Activated CD4-positive, alpha-beta T cell treated with anti-CD3 and anti-CD28 coated beads, Interleukin-2, amount 10 ng/mL, durations not matched to agents 24 days and 14 days (primary cell): ENCODE data around the gene FAM83C. TPM values are rescaled to one million over a fixed set of nuclear protein-coding genes. Genes with fewer than 3 reads are reported as not detected.
A peak's percentile ranks its signal among the peaks of the same experiment; 100 is the strongest.

Experiments
- DNase-seq: peaks from one replicate; pipeline ENCODE4 v3.0.0; 2022
- H3K27ac Mint-ChIP-seq: one replicate; pipeline ENCODE4 v1.8.0; 2022; ENCODE audit warnings: mild to moderate bottlenecking, mixed read lengths
- H3K27me3 Mint-ChIP-seq: one replicate; pipeline ENCODE4 v1.8.0; 2022; ENCODE audit warnings: mixed read lengths
- H3K36me3 Mint-ChIP-seq: one replicate; pipeline ENCODE4 v1.8.0; 2022; ENCODE audit warnings: low read depth, mild to moderate bottlenecking, mixed read lengths
- H3K4me1 Mint-ChIP-seq: one replicate; pipeline ENCODE4 v1.8.0; 2021; ENCODE audit warnings: mixed read lengths
- H3K4me3 Mint-ChIP-seq: one replicate; pipeline ENCODE4 v1.8.0; 2022; ENCODE audit warnings: mild to moderate bottlenecking, moderate library complexity, mixed read lengths
- H3K9me3 Mint-ChIP-seq: one replicate; pipeline ENCODE4 v1.8.0; 2021; ENCODE audit warnings: mixed read lengths
- intact Hi-C: fragments of 100-400 bp; cut with micrococcal nuclease; formaldehyde crosslinking; loops from one replicate; pipeline ENCODE4 v1.15.1; 2023
- total RNA-seq: library from RNA; stranded (reverse); gene quantifications from 2 replicates; pipeline ENCODE4 v1.2.3, GENCODE V29; 2022

The FAM83C gene
- total RNA-seq, 1 donor from 2014 or later = not detected

DNA sequence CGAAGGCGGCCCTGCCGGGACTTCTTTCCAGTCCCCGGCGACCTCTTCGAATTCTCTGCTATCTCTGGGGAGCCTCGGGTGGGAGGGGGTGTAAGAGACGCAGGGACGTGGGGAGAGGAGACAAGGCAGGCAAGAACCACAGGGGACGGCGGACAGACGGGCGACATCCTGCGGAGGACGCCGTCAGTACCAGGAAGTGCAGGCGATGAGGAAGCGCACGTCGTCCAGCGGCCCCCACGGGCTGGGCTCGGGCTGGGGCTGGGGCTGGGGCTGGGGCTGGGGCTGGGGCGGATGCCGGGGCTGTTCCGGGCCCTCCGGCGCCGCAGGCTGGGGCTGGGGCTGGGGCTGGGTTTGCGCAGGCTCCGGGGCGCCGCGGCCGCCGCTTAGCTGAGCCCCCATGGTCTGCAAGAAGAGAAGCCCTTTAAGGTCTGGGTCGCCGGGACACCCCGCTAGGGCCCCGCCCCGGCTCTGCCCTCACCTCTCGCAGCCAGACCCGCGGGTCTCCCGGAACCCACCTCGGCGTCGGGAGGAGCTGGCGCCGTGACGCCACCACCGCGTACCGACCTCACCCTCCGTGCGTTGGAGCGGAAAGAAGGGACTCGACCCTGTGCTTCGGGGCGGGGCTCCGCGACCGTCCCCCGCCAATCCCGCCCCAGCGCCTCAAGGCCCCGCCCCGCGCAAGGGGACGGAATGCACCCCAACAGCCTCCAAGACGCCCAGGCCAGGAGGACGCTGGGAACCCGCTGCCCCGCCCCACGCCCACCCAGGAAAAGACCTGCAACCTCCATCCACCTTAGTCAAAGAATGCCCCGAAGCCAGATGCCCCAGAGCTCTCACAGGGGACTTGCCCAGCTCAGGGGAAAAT lies 14.5 kb downstream of the FAM83C start, which contains the start of gene MMP24OS:
MMP24OS (minus strand) TSS at position 592 of the 865 bp plus-strand sequence; CDS start at position 399, 193 bp downstream.
- intact Hi-C loops = loop anchor here (2.0 to 10.0 kb wide), 5 partner anchors 25 to 675 kb away; partner anchors contain the start of genes GGT7, NCOA6 and SCAND1
- DNase-seq = peak; percentile 97
- peak within 1 kb of the TSS; percentile 99 for H3K4me3 Mint-ChIP-seq
- H3K9me3 Mint-ChIP-seq = no peaks in the 10 kb centered on the region
- H3K36me3 Mint-ChIP-seq = peaks cover 47% of the 10 kb centered on the region
- H3K4me1 Mint-ChIP-seq = peaks cover 30% of the 10 kb centered on the region
- peak within 1 kb of the TSS; percentile 97 for H3K27ac Mint-ChIP-seq
- H3K27me3 Mint-ChIP-seq = no peaks in the 10 kb centered on the region

GRCh38 chr20:35277127-35277526 lies 15.1 kb downstream of the FAM83C start:
- intact Hi-C loops = loop anchor here (2.0 to 10.0 kb wide), 5 partner anchors 24 to 675 kb away; partner anchors contain the start of genes GGT7, NCOA6 and SCAND1
- Mint-ChIP-seq H3K27me3 (no peaks in the 10 kb centered on the region), H3K27ac (peak overlapping the region; percentile 97), H3K9me3 (no peaks in the 10 kb centered on the region), H3K4me3 (peak overlapping the region; percentile 99), H3K36me3 (peaks cover 44% of the 10 kb centered on the region), H3K4me1 (peaks cover 27% of the 10 kb centered on the region)
- no peak for DNase-seq

DNA sequence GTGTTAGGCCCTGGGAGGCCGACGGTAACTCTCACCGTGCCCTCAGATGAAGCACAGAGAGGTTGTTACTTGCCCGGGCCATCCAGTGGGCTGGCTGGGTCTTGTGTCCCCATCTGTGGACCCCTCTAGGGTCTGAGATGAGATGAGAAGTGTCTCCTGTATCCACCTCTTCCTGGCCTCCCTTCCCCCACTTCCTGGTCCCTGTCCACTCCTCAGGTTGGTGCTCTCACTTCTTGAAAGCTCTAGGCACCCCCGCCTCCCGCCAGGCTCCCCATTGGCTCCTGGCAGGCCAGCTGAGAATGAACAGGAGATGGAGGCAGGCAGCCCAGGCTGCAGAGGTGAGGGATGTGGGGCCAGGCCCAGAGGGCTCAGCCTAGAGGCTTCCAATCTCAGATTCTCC lies 15.8 kb downstream of the FAM83C start:
- peaks cover 26% of the 10 kb centered on the region for H3K4me1 Mint-ChIP-seq
- H3K4me3 Mint-ChIP-seq = peak overlapping the region; percentile 99
- intact Hi-C loops = loop anchor here (2.0 to 10.0 kb wide), 5 partner anchors 24 to 676 kb away; partner anchors contain the start of genes GGT7, NCOA6 and SCAND1
- no peak for DNase-seq
- peaks cover 38% of the 10 kb centered on the region for H3K36me3 Mint-ChIP-seq
- H3K27ac Mint-ChIP-seq = peak overlapping the region; percentile 97
- no peaks in the 10 kb centered on the region for H3K27me3 Mint-ChIP-seq
- no peaks in the 10 kb centered on the region for H3K9me3 Mint-ChIP-seq

- intact Hi-C loops = loop anchor here (2.0 to 10.0 kb wide), 5 partner anchors 23 to 677 kb away; partner anchors contain the start of genes GGT7, NCOA6 and SCAND1
- DNase-seq = no peak
- Mint-ChIP-seq H3K27ac (no peak overlapping the region), H3K9me3 (no peaks in the 10 kb centered on the region), H3K36me3 (peaks cover 40% of the 10 kb centered on the region), H3K27me3 (no peaks in the 10 kb centered on the region), H3K4me3 (peak overlapping the region; percentile 99), H3K4me1 (peaks cover 27% of the 10 kb centered on the region)
Observed at GRCh38 chr20:35275741-35276251, 16.4 kb downstream of the FAM83C start.

- DNase-seq = no peak
- intact Hi-C loops = loop anchor here (5.0 to 10.0 kb wide), 4 partner anchors 177 to 678 kb away; partner anchors contain the start of genes GGT7, NCOA6 and SCAND1
- H3K9me3 Mint-ChIP-seq = no peaks in the 10 kb centered on the region
- H3K36me3 Mint-ChIP-seq = peaks cover 28% of the 10 kb centered on the region
- H3K27me3 Mint-ChIP-seq = no peaks in the 10 kb centered on the region
- H3K4me3 Mint-ChIP-seq = no peak overlapping the region
- H3K27ac Mint-ChIP-seq = no peak overlapping the region
- H3K4me1 Mint-ChIP-seq = peaks cover 24% of the 10 kb centered on the region
Observed at GRCh38 chr20:35274172-35275092, 17.8 kb downstream of the FAM83C start.

DNA sequence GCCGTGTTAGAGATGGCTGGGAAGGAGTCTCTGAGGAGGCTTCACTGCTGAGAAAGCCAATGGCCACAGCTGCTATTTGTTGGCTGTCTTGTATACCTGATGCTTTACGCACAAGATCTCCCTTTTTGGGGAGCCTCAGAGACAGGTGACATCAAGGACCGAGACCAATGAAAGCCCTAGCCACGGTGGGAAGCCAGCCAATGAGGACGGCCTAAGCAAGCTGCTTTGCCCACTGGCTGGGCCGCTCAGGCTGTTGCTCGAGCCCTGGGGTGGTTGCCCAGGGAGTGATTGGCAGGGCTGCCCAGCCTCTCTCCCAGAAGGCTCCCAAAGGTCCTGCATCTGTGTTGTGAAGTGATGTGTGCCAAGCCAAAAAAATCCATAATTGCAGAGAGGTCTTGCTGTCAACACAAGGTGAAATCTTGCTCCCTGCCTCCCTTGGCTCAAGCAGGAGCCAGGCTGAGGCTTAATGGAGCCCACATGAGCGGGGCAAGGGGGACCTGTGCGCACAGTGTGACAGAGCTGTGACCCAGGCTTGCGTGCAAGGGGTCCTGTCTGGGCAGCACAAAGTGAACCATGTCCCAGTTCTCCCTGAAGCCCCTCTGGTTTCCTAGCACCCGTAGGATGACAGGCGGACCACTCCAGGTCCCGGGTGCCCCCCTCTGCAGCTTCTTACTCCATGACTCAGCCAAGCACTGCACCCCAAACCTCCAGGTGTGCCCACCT lies 18.6 kb downstream of the FAM83C start:
- no peaks in the 10 kb centered on the region for H3K9me3 Mint-ChIP-seq
- H3K4me3 Mint-ChIP-seq = no peak overlapping the region
- H3K27ac Mint-ChIP-seq = no peak overlapping the region
- intact Hi-C loops = loop anchor here (10.0 kb wide), 1 partner anchor 449 kb away; the partner anchor contains the start of gene NCOA6
- DNase-seq = no peak
- no peaks in the 10 kb centered on the region for H3K27me3 Mint-ChIP-seq
- peaks cover 26% of the 10 kb centered on the region for H3K36me3 Mint-ChIP-seq
- peaks cover 21% of the 10 kb centered on the region for H3K4me1 Mint-ChIP-seq

DNA sequence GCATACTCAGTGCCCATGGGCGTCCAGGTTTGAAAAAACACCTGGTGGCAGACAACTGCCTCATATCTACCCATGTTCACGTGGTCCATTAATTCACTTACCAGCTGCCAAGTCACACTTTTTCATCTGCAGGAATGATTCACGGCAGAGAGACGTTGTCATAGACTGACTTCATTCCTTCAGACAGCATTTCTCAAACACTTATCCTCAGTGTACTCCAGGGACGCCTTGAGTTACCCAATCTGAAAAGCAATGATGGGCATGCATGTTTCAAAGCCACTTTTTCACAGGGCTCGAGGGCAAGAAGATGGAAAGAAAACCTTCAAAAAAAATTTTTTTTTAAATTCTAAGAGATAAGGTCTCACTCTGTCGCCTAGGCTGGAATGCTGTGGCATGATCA lies 20.3 kb downstream of the FAM83C start:
- no peak for DNase-seq
- Mint-ChIP-seq H3K4me3 (no peak overlapping the region), H3K27me3 (no peaks in the 10 kb centered on the region), H3K27ac (no peak overlapping the region), H3K4me1 (peaks cover 13% of the 10 kb centered on the region), H3K36me3 (peaks cover 15% of the 10 kb centered on the region), H3K9me3 (no peaks in the 10 kb centered on the region)
- intact Hi-C loops = loop anchor here (10.0 kb wide), 1 partner anchor 447 kb away; the partner anchor contains the start of gene NCOA6

GRCh38 chr20:35271073-35271882 lies 20.9 kb downstream of the FAM83C start:
- no peak overlapping the region for H3K4me3 Mint-ChIP-seq
- H3K27me3 Mint-ChIP-seq = no peaks in the 10 kb centered on the region
- no peak overlapping the region for H3K27ac Mint-ChIP-seq
- H3K9me3 Mint-ChIP-seq = no peaks in the 10 kb centered on the region
- peaks cover 11% of the 10 kb centered on the region for H3K4me1 Mint-ChIP-seq
- peaks cover 19% of the 10 kb centered on the region for H3K36me3 Mint-ChIP-seq
- intact Hi-C loops = loop anchor here (10.0 kb wide), 1 partner anchor 446 kb away; the partner anchor contains the start of gene NCOA6
- DNase-seq = no peak

DNA sequence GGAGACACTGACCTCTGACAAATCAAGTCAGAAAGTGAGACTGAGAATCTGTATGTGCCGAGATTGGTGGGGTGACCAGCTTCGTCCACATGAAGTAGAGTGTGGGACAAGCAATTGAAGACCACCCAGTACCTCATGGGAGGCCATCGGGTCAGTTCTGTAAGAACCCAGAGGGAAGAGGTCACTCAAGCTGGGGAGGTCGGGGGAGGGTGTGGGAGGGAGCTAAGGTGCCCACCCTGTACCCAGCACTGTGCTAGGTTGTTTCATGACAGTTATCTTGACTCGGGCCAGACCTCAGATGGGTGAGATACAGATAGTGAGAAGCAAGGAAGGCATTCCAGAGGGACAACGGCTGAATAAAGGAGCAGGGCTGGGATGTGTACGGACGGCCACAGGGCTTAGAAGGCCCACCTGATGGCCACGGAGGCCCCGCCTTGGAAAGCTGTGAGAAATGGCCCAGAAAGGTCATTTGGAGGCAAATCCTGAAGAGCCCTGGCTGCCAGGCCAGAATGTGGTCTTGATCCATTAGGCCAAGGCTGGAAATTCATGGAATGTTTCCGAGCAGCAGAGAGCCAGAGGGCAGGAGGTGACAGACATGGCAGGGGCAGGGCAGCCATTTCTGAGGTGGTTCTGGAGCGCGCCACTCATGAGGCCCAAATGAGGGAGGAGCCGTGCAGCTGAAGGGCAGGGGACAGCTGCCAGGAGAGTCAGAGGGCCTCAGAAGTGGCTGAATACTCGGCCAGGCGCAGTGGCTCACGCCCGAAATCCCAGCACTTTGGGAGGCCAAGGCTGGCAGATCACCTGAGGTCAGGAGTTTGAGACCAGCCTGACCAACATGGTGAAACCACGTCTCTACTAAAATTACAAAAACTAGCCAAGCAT lies 22.0 kb downstream of the FAM83C start:
- H3K4me1 Mint-ChIP-seq = peaks cover 8% of the 10 kb centered on the region
- no peak overlapping the region for H3K4me3 Mint-ChIP-seq
- no peaks in the 10 kb centered on the region for H3K9me3 Mint-ChIP-seq
- H3K27ac Mint-ChIP-seq = no peak overlapping the region
- H3K36me3 Mint-ChIP-seq = peaks cover 19% of the 10 kb centered on the region
- H3K27me3 Mint-ChIP-seq = no peaks in the 10 kb centered on the region
- intact Hi-C loops = loop anchor here (10.0 kb wide), 1 partner anchor 445 kb away; the partner anchor contains the start of gene NCOA6
- DNase-seq = no peak

DNA sequence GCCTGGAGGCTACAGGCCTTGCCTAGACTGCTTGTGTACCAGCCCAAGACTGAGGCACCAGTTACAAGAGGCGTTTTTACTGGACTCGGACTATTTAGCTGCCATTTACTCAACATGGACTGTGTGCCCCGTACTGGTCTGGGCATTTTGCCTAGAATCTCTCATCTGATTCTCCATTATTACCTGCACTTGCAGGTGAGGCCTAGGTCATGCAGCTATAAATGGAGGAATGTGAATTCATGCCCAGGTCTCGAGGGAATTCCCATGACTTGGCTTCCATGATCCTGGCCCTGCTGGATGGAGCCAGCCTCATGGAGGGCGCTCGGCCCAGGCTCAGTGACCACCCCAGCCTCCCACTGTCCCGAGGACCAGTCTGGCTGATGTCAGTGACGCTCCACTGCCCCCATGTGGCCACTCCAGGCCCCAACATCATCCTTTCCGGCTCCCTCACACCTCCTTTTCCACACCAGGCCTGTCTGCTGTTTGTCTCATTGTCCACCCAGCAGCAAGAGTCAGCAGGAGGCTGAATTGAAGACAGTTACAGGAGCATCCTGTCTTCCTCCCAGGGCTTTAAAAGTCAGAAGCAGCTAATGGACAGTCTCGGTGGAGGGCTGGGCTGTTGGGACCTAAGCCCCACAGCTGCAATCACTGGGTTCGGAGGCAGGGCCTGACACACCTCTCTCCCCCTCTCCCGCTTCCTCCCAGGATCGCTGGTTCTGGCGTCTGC lies 23.0 kb downstream of the FAM83C start:
- H3K9me3 Mint-ChIP-seq = no peaks in the 10 kb centered on the region
- DNase-seq = peak; percentile 87
- peaks cover 8% of the 10 kb centered on the region for H3K4me1 Mint-ChIP-seq
- no peak overlapping the region for H3K4me3 Mint-ChIP-seq
- H3K36me3 Mint-ChIP-seq = peaks cover 21% of the 10 kb centered on the region
- H3K27ac Mint-ChIP-seq = peak overlapping the region; percentile 15
- intact Hi-C loops = no loop called here
- no peaks in the 10 kb centered on the region for H3K27me3 Mint-ChIP-seq

GRCh38 chr20:35267092-35267491 lies 25.1 kb downstream of the FAM83C start:
- intact Hi-C loops = no loop called here
- DNase-seq = no peak
- Mint-ChIP-seq H3K9me3 (no peaks in the 10 kb centered on the region), H3K36me3 (peaks cover 22% of the 10 kb centered on the region), H3K27me3 (no peaks in the 10 kb centered on the region), H3K4me1 (peaks cover 8% of the 10 kb centered on the region), H3K4me3 (no peak overlapping the region), H3K27ac (no peak overlapping the region)
